ENCODE measurements around the gene EFCAB11. TPM values are rescaled to one million over a fixed set of nuclear protein-coding genes. Genes with fewer than 3 reads are reported as not detected.

The EFCAB11 gene
- total and polyA plus RNA-seq, 2 donors (not counting 1 experiment from before 2014, with no cell fraction given) = 2.6 to 4.0 TPM

- H3K36me3 ChIP-seq (ENCODE audit: control insufficient read depth, insufficient read depth, low read length) = no peaks in the 10 kb centered on the region
- TF ChIP-seq EZH2 (IDR thresholded peaks at IDR 0.05; ENCODE audit: low read length, missing control alignments) (no peak), CTCF (conservative IDR thresholded peaks at IDR 0.05 in 1 of 2, IDR thresholded peaks at IDR 0.05 in 1 of 2; ENCODE audit: low read depth in 1 of 2, low read length in 2 of 2) (no peak)
- no peak overlapping the region for H2AFZ ChIP-seq (ENCODE audit: low read length)
- H3K9ac ChIP-seq (ENCODE audit: insufficient read depth, low read length) = no peak overlapping the region
- H3K4me3 ChIP-seq (replicated peaks in 1 of 4; ENCODE audit: control extremely low read depth in 1 of 4, insufficient read depth in 1 of 4, low read depth in 3 of 4, low read length in 4 of 4) = no peak overlapping the region
- H3K27ac ChIP-seq (ENCODE audit: insufficient read depth, low read length) = peak overlapping the region; percentile 59
- H3K79me2 ChIP-seq (ENCODE audit: control insufficient read depth, insufficient read depth, low read length) = no peaks in the 10 kb centered on the region
- peaks cover 17% of the 10 kb centered on the region for H3K4me1 ChIP-seq (ENCODE audit: control insufficient read depth, extremely low read depth, insufficient read depth, low read length)
- no peaks in the 10 kb centered on the region for H3K27me3 ChIP-seq (ENCODE audit: control insufficient read depth, insufficient read depth, low read length)
- no peaks in the 10 kb centered on the region for H4K20me1 ChIP-seq (ENCODE audit: control insufficient read depth, extremely low read depth, insufficient read depth, low read length)
- no peaks in the 10 kb centered on the region for H3K9me3 ChIP-seq (ENCODE audit: control insufficient read depth, insufficient read depth, low read depth, low read length)
- peak; percentile 96 to 98 for DNase-seq (ENCODE audit: low read depth in 2 of 2)
- H3K4me2 ChIP-seq (ENCODE audit: extremely low read depth, insufficient read depth, low read length) = peak overlapping the region; percentile 36
These were observed 41.8 kb downstream of the EFCAB11 start for GRCh38 chr14:89912667-89913211.

- DNase-seq (ENCODE audit: low read depth in 2 of 2) = no peak
- Histone ChIP-seq H3K27ac (ENCODE audit: insufficient read depth, low read length) (peak overlapping the region; percentile 52), H2AFZ (ENCODE audit: low read length) (no peak overlapping the region), H3K4me3 (replicated peaks in 1 of 4; ENCODE audit: control extremely low read depth in 1 of 4, insufficient read depth in 1 of 4, low read depth in 3 of 4, low read length in 4 of 4) (no peak overlapping the region), H3K4me2 (ENCODE audit: extremely low read depth, insufficient read depth, low read length) (peak overlapping the region; percentile 19), H3K9me3 (ENCODE audit: control insufficient read depth, insufficient read depth, low read depth, low read length) (no peaks in the 10 kb centered on the region), H3K9ac (ENCODE audit: insufficient read depth, low read length) (peak overlapping the region; percentile 38), H4K20me1 (ENCODE audit: control insufficient read depth, extremely low read depth, insufficient read depth, low read length) (no peaks in the 10 kb centered on the region), H3K79me2 (ENCODE audit: control insufficient read depth, insufficient read depth, low read length) (no peaks in the 10 kb centered on the region), H3K4me1 (ENCODE audit: control insufficient read depth, extremely low read depth, insufficient read depth, low read length) (peaks cover 17% of the 10 kb centered on the region), H3K36me3 (ENCODE audit: control insufficient read depth, insufficient read depth, low read length) (no peaks in the 10 kb centered on the region), H3K27me3 (ENCODE audit: control insufficient read depth, insufficient read depth, low read length) (no peaks in the 10 kb centered on the region)
- TF ChIP-seq CTCF (conservative IDR thresholded peaks at IDR 0.05 in 1 of 2, IDR thresholded peaks at IDR 0.05 in 1 of 2; ENCODE audit: low read depth in 1 of 2, low read length in 2 of 2) = no peak
- no peak for TF ChIP-seq EZH2 (IDR thresholded peaks at IDR 0.05; ENCODE audit: low read length, missing control alignments)
These were observed 42.3 kb downstream of the EFCAB11 start for GRCh38 chr14:89912221-89912620.

- TF ChIP-seq CTCF (conservative IDR thresholded peaks at IDR 0.05 in 1 of 2, IDR thresholded peaks at IDR 0.05 in 1 of 2; ENCODE audit: low read depth in 1 of 2, low read length in 2 of 2) (no peak), EZH2 (IDR thresholded peaks at IDR 0.05; ENCODE audit: low read length, missing control alignments) (no peak)
- peak overlapping the region; percentile 52 for H3K27ac ChIP-seq (ENCODE audit: insufficient read depth, low read length)
- no peaks in the 10 kb centered on the region for H3K79me2 ChIP-seq (ENCODE audit: control insufficient read depth, insufficient read depth, low read length)
- DNase-seq (ENCODE audit: low read depth in 2 of 2) = peak; percentile 67 to 78
- H2AFZ ChIP-seq (ENCODE audit: low read length) = peak overlapping the region; percentile 22
- peak overlapping the region; percentile 38 for H3K4me2 ChIP-seq (ENCODE audit: extremely low read depth, insufficient read depth, low read length)
- no peak overlapping the region for H3K4me3 ChIP-seq (replicated peaks in 1 of 4; ENCODE audit: control extremely low read depth in 1 of 4, insufficient read depth in 1 of 4, low read depth in 3 of 4, low read length in 4 of 4)
- H3K9ac ChIP-seq (ENCODE audit: insufficient read depth, low read length) = no peak overlapping the region
- peaks cover 17% of the 10 kb centered on the region for H3K4me1 ChIP-seq (ENCODE audit: control insufficient read depth, extremely low read depth, insufficient read depth, low read length)
- H3K27me3 ChIP-seq (ENCODE audit: control insufficient read depth, insufficient read depth, low read length) = no peaks in the 10 kb centered on the region
- H3K9me3 ChIP-seq (ENCODE audit: control insufficient read depth, insufficient read depth, low read depth, low read length) = no peaks in the 10 kb centered on the region
- no peaks in the 10 kb centered on the region for H4K20me1 ChIP-seq (ENCODE audit: control insufficient read depth, extremely low read depth, insufficient read depth, low read length)
- no peaks in the 10 kb centered on the region for H3K36me3 ChIP-seq (ENCODE audit: control insufficient read depth, insufficient read depth, low read length)
These were observed 43.3 kb downstream of the EFCAB11 start for GRCh38 chr14:89911010-89911919.

Measured in fibroblast of lung (primary cell).